ENCODE measurements around the gene ANO7.
"Not testable (repeated sequence)": the region's sequence is repeated elsewhere in the genome, so short reads cannot be mapped to it uniquely, and the experiment has no call there.

ANO7 gene

DNA sequence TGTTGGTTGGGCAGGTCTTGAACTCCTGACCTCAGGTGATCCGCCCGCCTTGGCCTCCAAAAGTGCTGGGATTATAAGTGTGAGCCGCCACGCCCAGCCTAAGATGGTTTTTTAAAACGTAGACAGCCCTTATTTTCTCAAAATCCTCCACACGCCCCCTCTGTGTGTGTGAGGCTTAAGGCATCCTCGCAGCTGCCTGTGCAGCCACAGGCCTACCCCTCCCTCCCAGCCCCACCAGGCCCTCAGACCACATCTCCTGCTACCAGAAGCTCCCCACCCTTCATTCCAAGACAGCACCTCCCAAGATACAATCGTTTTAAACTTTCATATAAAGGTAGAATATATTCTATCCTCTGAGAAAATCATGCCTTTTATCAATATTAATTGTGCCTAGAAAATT, 4.8 kb downstream of the ANO7 start:
- Histone ChIP-seq H3K27ac (no peak overlapping the region), H3K36me3 (ENCODE audit: control insufficient read depth, insufficient read depth, low read length) (no peaks in the 10 kb centered on the region), H2AFZ (no peak overlapping the region), H3K27me3 (ENCODE audit: control insufficient read depth, insufficient read depth, low read length) (no peaks in the 10 kb centered on the region), H3K4me3 (ENCODE audit: low read depth, low read length) (no peak overlapping the region), H3K9me3 (ENCODE audit: control insufficient read depth, low read length) (no peaks in the 10 kb centered on the region), H3K4me1 (no peaks in the 10 kb centered on the region), H3K9ac (no peak overlapping the region), H3K4me2 (ENCODE audit: low read length) (no peak overlapping the region), H3K79me2 (no peaks in the 10 kb centered on the region)
- TF ChIP-seq, protein P1, sequence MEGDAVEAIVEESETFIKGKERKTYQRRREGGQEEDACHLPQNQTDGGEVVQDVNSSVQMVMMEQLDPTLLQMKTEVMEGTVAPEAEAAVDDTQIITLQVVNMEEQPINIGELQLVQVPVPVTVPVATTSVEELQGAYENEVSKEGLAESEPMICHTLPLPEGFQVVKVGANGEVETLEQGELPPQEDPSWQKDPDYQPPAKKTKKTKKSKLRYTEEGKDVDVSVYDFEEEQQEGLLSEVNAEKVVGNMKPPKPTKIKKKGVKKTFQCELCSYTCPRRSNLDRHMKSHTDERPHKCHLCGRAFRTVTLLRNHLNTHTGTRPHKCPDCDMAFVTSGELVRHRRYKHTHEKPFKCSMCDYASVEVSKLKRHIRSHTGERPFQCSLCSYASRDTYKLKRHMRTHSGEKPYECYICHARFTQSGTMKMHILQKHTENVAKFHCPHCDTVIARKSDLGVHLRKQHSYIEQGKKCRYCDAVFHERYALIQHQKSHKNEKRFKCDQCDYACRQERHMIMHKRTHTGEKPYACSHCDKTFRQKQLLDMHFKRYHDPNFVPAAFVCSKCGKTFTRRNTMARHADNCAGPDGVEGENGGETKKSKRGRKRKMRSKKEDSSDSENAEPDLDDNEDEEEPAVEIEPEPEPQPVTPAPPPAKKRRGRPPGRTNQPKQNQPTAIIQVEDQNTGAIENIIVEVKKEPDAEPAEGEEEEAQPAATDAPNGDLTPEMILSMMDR (IDR thresholded peaks at IDR 0.05) = no peak

GRCh38 chr2:241194811-241195210, 6.3 kb downstream of the ANO7 start:
- Histone ChIP-seq H3K79me2 (no peaks in the 10 kb centered on the region), H3K9me3 (ENCODE audit: control insufficient read depth, low read length) (no peaks in the 10 kb centered on the region), H3K4me3 (ENCODE audit: low read depth, low read length) (no peak overlapping the region), H3K27me3 (ENCODE audit: control insufficient read depth, insufficient read depth, low read length) (no peaks in the 10 kb centered on the region), H3K4me1 (no peaks in the 10 kb centered on the region), H3K27ac (no peak overlapping the region), H3K4me2 (ENCODE audit: low read length) (no peak overlapping the region), H3K36me3 (ENCODE audit: control insufficient read depth, insufficient read depth, low read length) (no peaks in the 10 kb centered on the region), H3K9ac (no peak overlapping the region), H2AFZ (no peak overlapping the region)
- TF ChIP-seq, protein P1 (IDR thresholded peaks at IDR 0.05) = no peak

DNA sequence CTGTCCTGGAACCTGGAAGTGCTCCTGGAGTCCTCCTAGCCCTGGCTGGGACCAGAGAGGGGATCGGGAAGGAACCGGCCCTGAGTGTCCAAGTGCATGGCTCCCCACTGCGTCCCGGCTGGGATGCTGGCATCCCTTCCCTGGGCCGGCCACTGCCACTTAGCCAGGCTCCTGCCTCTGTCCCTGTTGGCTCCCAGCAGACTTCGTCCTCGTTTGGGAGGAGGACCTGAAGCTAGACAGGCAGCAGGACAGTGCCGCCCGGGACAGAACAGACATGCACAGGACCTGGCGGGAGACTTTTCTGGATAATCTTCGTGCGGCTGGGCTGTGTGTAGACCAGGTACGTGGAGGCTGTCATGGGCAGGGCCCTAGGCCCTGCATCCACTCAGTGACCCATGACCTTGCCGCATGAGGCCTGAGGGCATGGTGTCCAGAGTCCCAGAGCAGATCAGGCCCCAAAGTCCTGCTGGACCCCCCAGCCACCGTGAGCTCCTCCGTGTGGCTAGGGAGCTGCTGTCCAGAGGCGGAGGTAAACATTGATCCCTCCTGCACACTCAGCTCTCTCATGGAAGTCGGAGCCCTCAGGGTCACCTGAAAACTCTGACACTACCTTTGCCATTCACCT, 7.1 kb downstream of the ANO7 start:
- H3K9ac ChIP-seq = no peak overlapping the region
- TF ChIP-seq, protein P1 (IDR thresholded peaks at IDR 0.05) = no peak
- H3K27ac ChIP-seq = no peak overlapping the region
- no peaks in the 10 kb centered on the region for H3K27me3 ChIP-seq (ENCODE audit: control insufficient read depth, insufficient read depth, low read length)
- H3K4me2 ChIP-seq (ENCODE audit: low read length) = no peak overlapping the region
- no peak overlapping the region for H2AFZ ChIP-seq
- H3K79me2 ChIP-seq = no peaks in the 10 kb centered on the region
- H3K9me3 ChIP-seq (ENCODE audit: control insufficient read depth, low read length) = no peaks in the 10 kb centered on the region
- no peaks in the 10 kb centered on the region for H3K36me3 ChIP-seq (ENCODE audit: control insufficient read depth, insufficient read depth, low read length)
- no peak overlapping the region for H3K4me3 ChIP-seq (ENCODE audit: low read depth, low read length)
- no peaks in the 10 kb centered on the region for H3K4me1 ChIP-seq

- not testable (repeated sequence) for H3K79me2 ChIP-seq; H3K4me2 ChIP-seq (ENCODE audit: low read length); H3K27ac ChIP-seq; H3K36me3 ChIP-seq (ENCODE audit: control insufficient read depth, insufficient read depth, low read length); H3K27me3 ChIP-seq (ENCODE audit: control insufficient read depth, insufficient read depth, low read length); H2AFZ ChIP-seq; H3K9ac ChIP-seq; H3K4me1 ChIP-seq; H3K9me3 ChIP-seq (ENCODE audit: control insufficient read depth, low read length); H3K4me3 ChIP-seq (ENCODE audit: low read depth, low read length)
Measured at GRCh38 chr2:241197246-241197645, 8.8 kb downstream of the ANO7 start.

DNA sequence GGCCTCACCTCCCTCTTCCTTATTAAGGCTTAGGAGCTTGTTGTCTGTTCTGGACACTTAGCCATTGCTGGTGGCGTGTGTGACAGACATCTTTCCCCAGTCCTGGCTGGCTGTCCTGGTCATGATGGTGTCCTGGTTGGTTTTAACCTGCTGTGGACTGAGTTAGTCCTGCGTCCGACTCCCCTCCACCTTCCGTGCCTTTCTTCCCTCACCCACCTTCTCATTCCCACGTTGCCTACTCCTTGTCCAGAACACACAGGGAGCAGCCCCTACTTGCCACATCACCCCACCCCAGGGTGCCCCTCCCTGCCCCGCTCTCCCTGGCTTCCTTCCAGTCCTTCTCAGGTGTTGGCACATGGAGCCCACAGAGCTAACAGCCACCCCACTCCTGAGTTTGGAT, 9.5 kb downstream of the ANO7 start:
- H3K4me3 ChIP-seq (ENCODE audit: low read depth, low read length) = no peak overlapping the region
- no peak overlapping the region for H3K27ac ChIP-seq
- H3K9me3 ChIP-seq (ENCODE audit: control insufficient read depth, low read length) = no peaks in the 10 kb centered on the region
- TF ChIP-seq, protein P1 (IDR thresholded peaks at IDR 0.05) = no peak
- no peak overlapping the region for H3K4me2 ChIP-seq (ENCODE audit: low read length)
- H2AFZ ChIP-seq = no peak overlapping the region
- H3K79me2 ChIP-seq = no peaks in the 10 kb centered on the region
- no peak overlapping the region for H3K9ac ChIP-seq
- H3K4me1 ChIP-seq = no peaks in the 10 kb centered on the region
- H3K27me3 ChIP-seq (ENCODE audit: control insufficient read depth, insufficient read depth, low read length) = no peaks in the 10 kb centered on the region
- no peaks in the 10 kb centered on the region for H3K36me3 ChIP-seq (ENCODE audit: control insufficient read depth, insufficient read depth, low read length)

Data from parathyroid adenoma (tissue), 2 donors.